DND-41 (cell line): ENCODE measurements around the gene SLC39A8.

Experiments
- ATAC-seq: fragments of 200-7000 bp; cut with Tn5 transposase; 3 replicates; pipeline ENCODE4 v1.9.1; 2021; ENCODE audit warnings: low read depth; ENCODE audit not compliant: insufficient read depth
- DNase-seq: peaks from one replicate; pipeline ENCODE4 v3.0.0-alpha.2; 2020
- H2AFZ ChIP-seq: 2 replicates; pipeline ENCODE4 v1.6.0; 2012; ENCODE audit warnings: low read depth, low read length
- H3K27ac ChIP-seq: 2 replicates; pipeline ENCODE4 v1.5.1; 2012; ENCODE audit warnings: low read length, inconsistent platforms
- H3K27me3 ChIP-seq: fragments of 200-600 bp; sonication (generic); 2 replicates; pipeline ENCODE4 v1.6.0; 2012; ENCODE audit warnings: low read length, mild to moderate bottlenecking, inconsistent platforms; ENCODE audit not compliant: insufficient read depth, poor library complexity
- H3K36me3 ChIP-seq: 2 replicates; pipeline ENCODE4 v1.5.1; 2012; ENCODE audit warnings: low read length, inconsistent platforms; ENCODE audit not compliant: insufficient read depth
- H3K4me1 ChIP-seq: 2 replicates; pipeline ENCODE4 v1.5.1; 2012; ENCODE audit warnings: mild to moderate bottlenecking, low read length; ENCODE audit not compliant: insufficient read depth
- H3K4me2 ChIP-seq: 2 replicates; pipeline ENCODE4 v1.6.0; 2012; ENCODE audit warnings: mild to moderate bottlenecking, moderate library complexity, low read length, inconsistent platforms; ENCODE audit not compliant: insufficient read depth
- H3K4me3 ChIP-seq, 2 experiments: fragments of 200-600 bp in 1 of 2; shearing (Covaris generic) in 1 of 2; 2 replicates each; pipeline ENCODE4 v1.5.1; 2012 to 2016; ENCODE audit warnings: inconsistent platforms in 2 of 2, low read length in 2 of 2, mild to moderate bottlenecking in 2 of 2, low read depth in 1 of 2, moderate library complexity in 1 of 2
- H3K79me2 ChIP-seq: 2 replicates; pipeline ENCODE4 v1.6.0; 2012; ENCODE audit warnings: low read length, inconsistent platforms; ENCODE audit not compliant: insufficient read depth
- H3K9ac ChIP-seq: 2 replicates; pipeline ENCODE4 v1.6.0; 2012; ENCODE audit warnings: low read depth, mild to moderate bottlenecking, inconsistent platforms, low read length, moderate library complexity
- H3K9me3 ChIP-seq: 2 replicates; pipeline ENCODE4 v1.5.1; 2012; ENCODE audit warnings: low read length, moderate library complexity, mild to moderate bottlenecking, inconsistent platforms; ENCODE audit not compliant: insufficient read depth, severe bottlenecking
- H4K20me1 ChIP-seq: 2 replicates; pipeline ENCODE4 v1.6.0; 2012; ENCODE audit warnings: low read length; ENCODE audit not compliant: insufficient read depth
- EZH2 ChIP-seq: IDR thresholded peaks from 3 replicates; pipeline ENCODE4 v1.6.1; 2012; ENCODE audit warnings: borderline replicate concordance, low read depth, mild to moderate bottlenecking, moderate library complexity, low read length, inconsistent platforms; ENCODE audit not compliant: severe bottlenecking
- TF ChIP-seq, protein P1 (sequence below): IDR thresholded peaks from 2 replicates; pipeline ENCODE4 v1.5.1; 2012; ENCODE audit warnings: borderline replicate concordance, low read length, moderate library complexity, mild to moderate bottlenecking; ENCODE audit not compliant: poor library complexity, severe bottlenecking; ENCODE audit errors: extremely low read depth

Gene SLC39A8

DNA sequence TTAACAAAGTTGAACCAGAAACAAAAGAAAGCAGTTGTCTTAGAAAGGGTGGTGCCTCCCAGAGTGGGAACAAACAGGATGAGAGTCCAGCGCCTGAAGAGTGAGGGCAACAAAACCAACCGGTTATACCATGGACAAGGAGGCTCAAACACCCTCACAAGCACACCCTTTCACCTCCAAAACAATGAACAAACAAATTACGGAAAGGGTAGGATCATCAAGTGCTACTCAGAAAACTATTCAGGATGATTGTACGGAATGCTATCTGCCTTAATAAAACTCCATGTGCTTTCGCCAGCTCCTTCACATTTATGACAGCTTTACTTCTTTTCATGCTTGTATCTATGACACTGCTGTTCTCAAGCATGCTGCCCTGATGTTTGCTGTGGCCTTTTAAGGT, 26.8 kb downstream of the SLC39A8 start:
- Histone ChIP-seq H3K4me3 (no peak overlapping the region), H3K9me3 (no peaks in the 10 kb centered on the region), H3K79me2 (peaks cover 27% of the 10 kb centered on the region), H3K4me1 (peaks cover 5% of the 10 kb centered on the region; the same call in 1 of the 2 replicates), H3K27ac (no peak overlapping the region), H4K20me1 (peaks cover 13% of the 10 kb centered on the region; the same call in 1 of the 2 replicates), H3K9ac (no peak overlapping the region), H2AFZ (no peak overlapping the region), H3K36me3 (peaks cover 11% of the 10 kb centered on the region; the same call in 1 of the 2 replicates), H3K27me3 (no peaks in the 10 kb centered on the region), H3K4me2 (no peak overlapping the region)
- TF ChIP-seq, protein P1, sequence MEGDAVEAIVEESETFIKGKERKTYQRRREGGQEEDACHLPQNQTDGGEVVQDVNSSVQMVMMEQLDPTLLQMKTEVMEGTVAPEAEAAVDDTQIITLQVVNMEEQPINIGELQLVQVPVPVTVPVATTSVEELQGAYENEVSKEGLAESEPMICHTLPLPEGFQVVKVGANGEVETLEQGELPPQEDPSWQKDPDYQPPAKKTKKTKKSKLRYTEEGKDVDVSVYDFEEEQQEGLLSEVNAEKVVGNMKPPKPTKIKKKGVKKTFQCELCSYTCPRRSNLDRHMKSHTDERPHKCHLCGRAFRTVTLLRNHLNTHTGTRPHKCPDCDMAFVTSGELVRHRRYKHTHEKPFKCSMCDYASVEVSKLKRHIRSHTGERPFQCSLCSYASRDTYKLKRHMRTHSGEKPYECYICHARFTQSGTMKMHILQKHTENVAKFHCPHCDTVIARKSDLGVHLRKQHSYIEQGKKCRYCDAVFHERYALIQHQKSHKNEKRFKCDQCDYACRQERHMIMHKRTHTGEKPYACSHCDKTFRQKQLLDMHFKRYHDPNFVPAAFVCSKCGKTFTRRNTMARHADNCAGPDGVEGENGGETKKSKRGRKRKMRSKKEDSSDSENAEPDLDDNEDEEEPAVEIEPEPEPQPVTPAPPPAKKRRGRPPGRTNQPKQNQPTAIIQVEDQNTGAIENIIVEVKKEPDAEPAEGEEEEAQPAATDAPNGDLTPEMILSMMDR = no peak
- TF ChIP-seq EZH2 = no peak
- ATAC-seq (no peak), DNase-seq (no peak)

DNA sequence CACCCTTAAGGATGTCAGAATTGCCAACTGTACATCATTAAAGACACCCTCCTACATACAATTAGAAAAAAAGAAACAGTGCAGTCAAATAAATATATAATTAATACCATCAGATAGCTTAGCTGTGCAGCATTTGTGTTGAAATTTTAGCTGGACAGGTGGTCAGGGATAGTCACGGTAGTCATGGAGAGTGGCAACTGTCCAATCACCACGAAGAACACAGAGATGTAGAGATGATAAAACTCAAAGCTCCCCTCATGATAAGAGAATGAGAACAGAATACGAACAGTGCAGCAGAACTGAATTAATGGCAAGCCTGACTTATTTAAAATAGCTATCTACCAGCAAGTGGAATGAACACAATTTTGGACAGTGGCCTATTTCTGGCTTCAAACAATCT, 27.2 kb downstream of the SLC39A8 start:
- H3K9me3 ChIP-seq = no peaks in the 10 kb centered on the region
- H3K27me3 ChIP-seq = no peaks in the 10 kb centered on the region
- peaks cover 27% of the 10 kb centered on the region for H3K79me2 ChIP-seq
- H3K4me1 ChIP-seq = peaks cover 5% of the 10 kb centered on the region; the same call in 1 of the 2 replicates
- no peak overlapping the region for H3K4me2 ChIP-seq
- H2AFZ ChIP-seq = no peak overlapping the region
- ATAC-seq (no peak), DNase-seq (no peak)
- H4K20me1 ChIP-seq = peaks cover 11% of the 10 kb centered on the region; the same call in 1 of the 2 replicates
- H3K27ac ChIP-seq = no peak overlapping the region
- H3K36me3 ChIP-seq = peaks cover 13% of the 10 kb centered on the region; the same call in 1 of the 2 replicates
- TF ChIP-seq, protein P1 = no peak
- no peak for TF ChIP-seq EZH2
- no peak overlapping the region for H3K9ac ChIP-seq
- H3K4me3 ChIP-seq = no peak overlapping the region

DNA sequence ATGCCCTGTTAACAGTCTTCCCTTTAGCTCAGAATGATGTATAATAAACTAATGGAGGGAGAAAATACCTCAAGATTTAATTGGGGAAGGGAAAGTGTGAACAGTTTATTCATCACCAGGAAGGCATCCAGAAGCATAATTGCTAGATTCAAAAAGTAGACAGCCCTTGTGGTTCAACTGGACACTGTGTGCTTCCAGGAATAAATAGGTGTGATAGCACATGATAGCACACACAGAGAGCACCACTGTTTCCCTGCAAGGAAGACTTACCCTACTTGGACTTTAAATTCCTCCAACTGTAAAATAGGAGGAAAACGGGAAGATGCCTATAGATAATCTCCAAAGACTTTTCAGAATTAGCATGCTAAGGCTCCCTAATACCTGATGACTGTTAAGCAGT, 27.8 kb downstream of the SLC39A8 start:
- no peak for TF ChIP-seq EZH2
- TF ChIP-seq, protein P1 = no peak
- H2AFZ ChIP-seq = no peak overlapping the region
- no peak overlapping the region for H3K4me3 ChIP-seq
- peaks cover 11% of the 10 kb centered on the region; the same call in 1 of the 2 replicates for H4K20me1 ChIP-seq
- no peak overlapping the region for H3K4me2 ChIP-seq
- peaks cover 5% of the 10 kb centered on the region; the same call in 1 of the 2 replicates for H3K4me1 ChIP-seq
- H3K9ac ChIP-seq = no peak overlapping the region
- H3K36me3 ChIP-seq = peaks cover 13% of the 10 kb centered on the region; the same call in 1 of the 2 replicates
- peaks cover 27% of the 10 kb centered on the region for H3K79me2 ChIP-seq
- ATAC-seq (no peak), DNase-seq (no peak)
- H3K27me3 ChIP-seq = no peaks in the 10 kb centered on the region
- no peaks in the 10 kb centered on the region for H3K9me3 ChIP-seq
- H3K27ac ChIP-seq = no peak overlapping the region

DNA sequence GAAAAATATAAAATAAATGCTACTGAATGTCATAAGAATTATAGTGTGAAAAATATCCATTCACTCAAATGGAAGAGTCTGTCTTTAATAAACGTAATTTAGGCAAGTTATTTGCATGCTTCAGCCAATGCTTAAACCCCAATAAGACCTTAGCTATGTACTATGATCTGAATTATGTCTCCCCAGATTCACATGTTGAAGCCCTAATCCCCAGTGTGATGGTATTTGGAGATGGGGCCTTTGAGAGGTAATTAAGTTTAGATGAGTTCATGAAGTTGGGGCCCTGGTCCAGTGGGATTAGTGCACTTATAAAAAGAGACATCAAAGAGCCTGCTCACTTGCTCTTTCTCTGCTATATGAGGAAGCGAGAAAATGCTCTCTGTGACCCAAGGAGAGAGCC, 28.7 kb downstream of the SLC39A8 start:
- DNase-seq = no peak
- no peak for ATAC-seq
- no peak overlapping the region for H3K4me3 ChIP-seq
- H3K4me2 ChIP-seq = no peak overlapping the region
- no peak overlapping the region for H3K27ac ChIP-seq
- H2AFZ ChIP-seq = no peak overlapping the region
- H3K9ac ChIP-seq = no peak overlapping the region
- H3K9me3 ChIP-seq = no peaks in the 10 kb centered on the region
- no peaks in the 10 kb centered on the region for H3K27me3 ChIP-seq
- H3K36me3 ChIP-seq = peaks cover 13% of the 10 kb centered on the region; the same call in 1 of the 2 replicates
- H4K20me1 ChIP-seq = peaks cover 7% of the 10 kb centered on the region; the same call in 1 of the 2 replicates
- no peaks in the 10 kb centered on the region for H3K4me1 ChIP-seq
- no peak for TF ChIP-seq EZH2
- TF ChIP-seq, protein P1 = no peak
- peaks cover 22% of the 10 kb centered on the region for H3K79me2 ChIP-seq
